ENCODE results near the gene FCER2.
"Not testable (repeated sequence)": the region's sequence is repeated elsewhere in the genome, so short reads cannot be mapped to it uniquely, and the experiment has no call there.

The FCER2 gene

DNA sequence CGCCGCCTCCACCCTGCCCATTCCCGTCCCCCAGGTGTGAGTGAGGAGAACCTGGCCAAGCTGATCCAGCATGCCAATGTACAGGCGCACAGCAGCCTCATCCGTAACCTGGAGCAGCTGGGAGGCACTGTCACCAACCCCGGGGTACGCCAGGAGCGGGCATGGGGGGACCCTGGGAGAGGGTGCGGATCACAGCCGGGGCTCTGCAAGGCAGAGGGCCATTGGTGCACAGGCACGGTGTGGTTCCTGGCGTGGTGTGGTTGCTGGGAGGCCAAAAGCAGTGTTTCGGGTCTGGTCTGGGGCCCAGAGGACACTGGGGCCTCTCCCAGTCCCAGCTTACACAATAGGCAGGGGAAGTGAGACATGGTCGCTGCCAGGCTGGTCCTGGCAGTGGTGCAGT is 56.8 kb downstream of the FCER2 start:
- Histone ChIP-seq H3K9me3 (ENCODE audit: insufficient read depth, low read length, severe bottlenecking) (peaks cover 2% of the 10 kb centered on the region), H2AFZ (ENCODE audit: low read depth, low read length) (no peak overlapping the region), H3K27me3 (ENCODE audit: insufficient read depth, low read length, poor library complexity) (no peaks in the 10 kb centered on the region), H3K4me2 (ENCODE audit: insufficient read depth, low read length) (no peak overlapping the region), H3K9ac (ENCODE audit: low read depth, low read length) (no peak overlapping the region), H3K4me1 (ENCODE audit: insufficient read depth, low read length) (no peaks in the 10 kb centered on the region), H3K27ac (ENCODE audit: low read length) (no peak overlapping the region), H3K79me2 (ENCODE audit: insufficient read depth, low read length) (no peaks in the 10 kb centered on the region), H4K20me1 (ENCODE audit: insufficient read depth, low read length) (no peaks in the 10 kb centered on the region), H3K36me3 (ENCODE audit: insufficient read depth, low read length) (no peaks in the 10 kb centered on the region), H3K4me3 (ENCODE audit: low read depth in 1 of 2, low read length in 2 of 2) (no peak overlapping the region)
- no peak for DNase-seq
- TF ChIP-seq, protein P1, sequence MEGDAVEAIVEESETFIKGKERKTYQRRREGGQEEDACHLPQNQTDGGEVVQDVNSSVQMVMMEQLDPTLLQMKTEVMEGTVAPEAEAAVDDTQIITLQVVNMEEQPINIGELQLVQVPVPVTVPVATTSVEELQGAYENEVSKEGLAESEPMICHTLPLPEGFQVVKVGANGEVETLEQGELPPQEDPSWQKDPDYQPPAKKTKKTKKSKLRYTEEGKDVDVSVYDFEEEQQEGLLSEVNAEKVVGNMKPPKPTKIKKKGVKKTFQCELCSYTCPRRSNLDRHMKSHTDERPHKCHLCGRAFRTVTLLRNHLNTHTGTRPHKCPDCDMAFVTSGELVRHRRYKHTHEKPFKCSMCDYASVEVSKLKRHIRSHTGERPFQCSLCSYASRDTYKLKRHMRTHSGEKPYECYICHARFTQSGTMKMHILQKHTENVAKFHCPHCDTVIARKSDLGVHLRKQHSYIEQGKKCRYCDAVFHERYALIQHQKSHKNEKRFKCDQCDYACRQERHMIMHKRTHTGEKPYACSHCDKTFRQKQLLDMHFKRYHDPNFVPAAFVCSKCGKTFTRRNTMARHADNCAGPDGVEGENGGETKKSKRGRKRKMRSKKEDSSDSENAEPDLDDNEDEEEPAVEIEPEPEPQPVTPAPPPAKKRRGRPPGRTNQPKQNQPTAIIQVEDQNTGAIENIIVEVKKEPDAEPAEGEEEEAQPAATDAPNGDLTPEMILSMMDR (IDR thresholded peaks at IDR 0.05; ENCODE audit: borderline replicate concordance, extremely low read depth, low read length, poor library complexity, severe bottlenecking), result no peak
- no peak for TF ChIP-seq EZH2 (IDR thresholded peaks at IDR 0.05; ENCODE audit: borderline replicate concordance, low read depth, low read length, severe bottlenecking)
- no peak for ATAC-seq (ENCODE audit: insufficient read depth, low read depth)

DNA sequence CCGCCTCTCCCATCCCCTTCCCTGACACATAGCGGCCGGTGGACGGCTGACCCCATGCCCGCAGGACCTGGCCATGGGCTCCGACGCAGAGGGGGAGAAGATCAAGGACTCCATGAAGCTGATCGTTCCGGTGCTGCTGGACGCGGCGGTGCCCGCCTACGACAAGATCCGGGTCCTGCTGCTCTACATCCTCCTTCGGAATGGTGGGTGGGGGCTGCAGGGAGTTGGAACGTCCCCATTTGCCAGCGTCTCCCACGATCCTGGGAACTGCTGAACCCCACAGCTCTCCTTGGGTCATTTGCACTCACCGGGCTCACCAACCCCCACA is 57.4 kb downstream of the FCER2 start:
- Histone ChIP-seq H3K36me3 (ENCODE audit: insufficient read depth, low read length) (no peaks in the 10 kb centered on the region), H3K4me2 (ENCODE audit: insufficient read depth, low read length) (no peak overlapping the region), H3K27ac (ENCODE audit: low read length) (no peak overlapping the region), H2AFZ (ENCODE audit: low read depth, low read length) (no peak overlapping the region), H3K9me3 (ENCODE audit: insufficient read depth, low read length, severe bottlenecking) (peaks cover 5% of the 10 kb centered on the region), H3K4me3 (ENCODE audit: low read depth in 1 of 2, low read length in 2 of 2) (no peak overlapping the region), H3K79me2 (ENCODE audit: insufficient read depth, low read length) (no peaks in the 10 kb centered on the region), H3K4me1 (ENCODE audit: insufficient read depth, low read length) (no peaks in the 10 kb centered on the region), H3K9ac (ENCODE audit: low read depth, low read length) (no peak overlapping the region), H3K27me3 (ENCODE audit: insufficient read depth, low read length, poor library complexity) (no peaks in the 10 kb centered on the region), H4K20me1 (ENCODE audit: insufficient read depth, low read length) (no peaks in the 10 kb centered on the region)
- ATAC-seq (ENCODE audit: insufficient read depth, low read depth) (no peak), DNase-seq (no peak)
- no peak for TF ChIP-seq EZH2 (IDR thresholded peaks at IDR 0.05; ENCODE audit: borderline replicate concordance, low read depth, low read length, severe bottlenecking)
- TF ChIP-seq, protein P1 (IDR thresholded peaks at IDR 0.05; ENCODE audit: borderline replicate concordance, extremely low read depth, low read length, poor library complexity, severe bottlenecking), result no peak

DNA sequence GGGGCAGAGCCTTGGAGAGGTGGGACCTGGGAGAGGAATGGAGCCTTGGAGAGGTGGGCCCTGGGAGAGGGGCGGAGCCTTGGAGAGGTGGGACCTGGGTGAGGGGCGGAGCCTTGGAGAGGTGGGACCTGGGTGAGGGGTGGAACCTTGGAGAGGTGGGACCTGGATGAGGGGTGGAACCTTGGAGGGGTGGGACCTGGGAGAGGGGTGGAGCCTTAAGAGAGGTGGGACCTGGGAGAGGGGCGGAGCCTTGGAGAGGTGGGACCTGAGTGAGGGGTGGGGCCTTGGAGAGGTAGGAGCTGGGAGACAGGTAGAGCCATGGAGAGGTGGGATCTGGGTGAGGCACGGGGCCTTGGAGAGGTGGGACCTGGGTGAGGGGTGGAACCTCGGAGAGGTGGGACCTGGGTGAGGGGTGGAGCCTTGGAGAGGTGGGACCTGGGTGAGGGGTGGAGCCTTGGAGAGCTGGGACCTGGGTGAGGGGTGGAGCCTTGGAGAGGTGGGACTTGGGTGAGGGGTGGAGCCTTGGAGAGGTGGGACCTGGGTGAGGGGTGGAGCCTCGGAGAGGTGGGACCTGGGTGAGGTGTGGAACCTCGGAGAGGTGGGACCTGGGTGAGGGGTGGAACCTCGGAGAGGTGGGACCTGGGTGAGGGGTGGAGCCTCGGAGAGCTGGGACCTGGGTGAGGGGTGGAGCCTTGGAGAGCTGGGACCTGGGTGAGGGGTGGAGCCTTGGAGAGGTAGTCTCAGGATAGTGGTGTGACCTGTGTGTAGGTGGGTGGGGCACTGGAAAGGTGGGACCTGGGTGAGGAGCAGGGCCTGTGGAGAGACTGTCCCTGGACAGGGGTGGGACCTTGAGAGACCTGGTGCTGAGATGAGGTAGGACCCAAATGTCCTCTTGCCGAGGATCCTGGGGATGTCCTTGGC is 58.0 kb downstream of the FCER2 start:
- not testable (repeated sequence) for H3K4me2 ChIP-seq (ENCODE audit: insufficient read depth, low read length); H3K4me1 ChIP-seq (ENCODE audit: insufficient read depth, low read length); H3K79me2 ChIP-seq (ENCODE audit: insufficient read depth, low read length); H2AFZ ChIP-seq (ENCODE audit: low read depth, low read length); H3K27ac ChIP-seq (ENCODE audit: low read length); H3K36me3 ChIP-seq (ENCODE audit: insufficient read depth, low read length); ATAC-seq (ENCODE audit: insufficient read depth, low read depth); DNase-seq; H3K9ac ChIP-seq (ENCODE audit: low read depth, low read length); H4K20me1 ChIP-seq (ENCODE audit: insufficient read depth, low read length); H3K4me3 ChIP-seq (ENCODE audit: low read depth in 1 of 2, low read length in 2 of 2); H3K27me3 ChIP-seq (ENCODE audit: insufficient read depth, low read length, poor library complexity); H3K9me3 ChIP-seq (ENCODE audit: insufficient read depth, low read length, severe bottlenecking)

DNA sequence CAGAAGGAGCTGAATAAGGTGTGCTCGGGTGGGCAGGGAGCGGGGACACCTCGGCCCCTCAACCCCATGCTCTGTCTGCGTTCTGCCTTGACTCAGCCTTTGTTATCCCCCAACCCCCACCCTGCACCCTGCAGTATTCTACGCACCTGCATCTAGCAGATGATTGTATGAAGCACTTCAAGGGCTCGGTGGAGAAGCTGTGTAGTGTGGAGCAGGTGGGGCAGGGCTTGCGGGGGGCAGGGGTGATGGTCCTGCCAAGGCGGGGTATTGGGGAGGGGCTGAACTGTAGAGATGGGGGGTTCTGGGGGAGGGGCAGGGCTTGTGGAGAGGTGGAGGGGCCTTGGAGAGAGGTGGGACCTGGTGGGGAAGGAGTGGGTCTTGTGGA is 58.9 kb downstream of the FCER2 start:
- Histone ChIP-seq H3K27ac (ENCODE audit: low read length) (no peak overlapping the region), H3K4me3 (ENCODE audit: low read depth in 1 of 2, low read length in 2 of 2) (no peak overlapping the region), H3K27me3 (ENCODE audit: insufficient read depth, low read length, poor library complexity) (no peaks in the 10 kb centered on the region), H3K4me1 (ENCODE audit: insufficient read depth, low read length) (no peaks in the 10 kb centered on the region), H3K4me2 (ENCODE audit: insufficient read depth, low read length) (no peak overlapping the region), H4K20me1 (ENCODE audit: insufficient read depth, low read length) (no peaks in the 10 kb centered on the region), H3K36me3 (ENCODE audit: insufficient read depth, low read length) (no peaks in the 10 kb centered on the region), H3K9me3 (ENCODE audit: insufficient read depth, low read length, severe bottlenecking) (peaks cover 5% of the 10 kb centered on the region), H2AFZ (ENCODE audit: low read depth, low read length) (no peak overlapping the region), H3K9ac (ENCODE audit: low read depth, low read length) (no peak overlapping the region), H3K79me2 (ENCODE audit: insufficient read depth, low read length) (no peaks in the 10 kb centered on the region)
- no peak for TF ChIP-seq EZH2 (IDR thresholded peaks at IDR 0.05; ENCODE audit: borderline replicate concordance, low read depth, low read length, severe bottlenecking)
- TF ChIP-seq, protein P1 (IDR thresholded peaks at IDR 0.05; ENCODE audit: borderline replicate concordance, extremely low read depth, low read length, poor library complexity, severe bottlenecking), result no peak
- ATAC-seq (ENCODE audit: insufficient read depth, low read depth), result no peak; the same call in 2 of the 3 replicates
- no peak for DNase-seq
